ENCODE measurements around the gene CHD2. TPM values are rescaled to one million over a fixed set of nuclear protein-coding genes. Genes with fewer than 3 reads are reported as not detected.
A peak's percentile ranks its signal among the peaks of the same experiment; 100 is the strongest.

The CHD2 gene
- total and polyA plus RNA-seq, 4 donors, result 39.4 to 547 (median 76.3) TPM

- DNase-seq, result no peak
- H3K27ac ChIP-seq (ENCODE audit: low read depth in 1 of 2, low read length in 1 of 2), result peak overlapping the region in 1 of 2 donors; percentile 30
- H3K9me3 ChIP-seq (ENCODE audit: control insufficient read depth in 4 of 4, insufficient read depth in 3 of 4, low read length in 3 of 4), result no peaks in the 10 kb centered on the region
- H3K27me3 ChIP-seq (ENCODE audit: control insufficient read depth in 3 of 3, insufficient read depth in 3 of 3, low read length in 2 of 3), result no peaks in the 10 kb centered on the region
- H3K36me3 ChIP-seq (ENCODE audit: control insufficient read depth in 4 of 4, insufficient read depth in 4 of 4, low read length in 4 of 4), result peaks cover 24 to 66% (median 46%) of the 10 kb centered on the region in 4 donors
- 67 to 70% methylated on average over 3 of the region's 3 CpGs for WGBS, 2 donors
- no peak overlapping the region for H3K9ac ChIP-seq (ENCODE audit: insufficient read depth in 1 of 2, low read length in 2 of 2)
- peaks cover 0 to 15% (median 0%) of the 10 kb centered on the region in 5 donors for H3K4me1 ChIP-seq (ENCODE audit: control insufficient read depth in 5 of 5, insufficient read depth in 5 of 5, low read length in 5 of 5)
- H3K4me3 ChIP-seq, result no peak overlapping the region
- TF ChIP-seq, protein P1, sequence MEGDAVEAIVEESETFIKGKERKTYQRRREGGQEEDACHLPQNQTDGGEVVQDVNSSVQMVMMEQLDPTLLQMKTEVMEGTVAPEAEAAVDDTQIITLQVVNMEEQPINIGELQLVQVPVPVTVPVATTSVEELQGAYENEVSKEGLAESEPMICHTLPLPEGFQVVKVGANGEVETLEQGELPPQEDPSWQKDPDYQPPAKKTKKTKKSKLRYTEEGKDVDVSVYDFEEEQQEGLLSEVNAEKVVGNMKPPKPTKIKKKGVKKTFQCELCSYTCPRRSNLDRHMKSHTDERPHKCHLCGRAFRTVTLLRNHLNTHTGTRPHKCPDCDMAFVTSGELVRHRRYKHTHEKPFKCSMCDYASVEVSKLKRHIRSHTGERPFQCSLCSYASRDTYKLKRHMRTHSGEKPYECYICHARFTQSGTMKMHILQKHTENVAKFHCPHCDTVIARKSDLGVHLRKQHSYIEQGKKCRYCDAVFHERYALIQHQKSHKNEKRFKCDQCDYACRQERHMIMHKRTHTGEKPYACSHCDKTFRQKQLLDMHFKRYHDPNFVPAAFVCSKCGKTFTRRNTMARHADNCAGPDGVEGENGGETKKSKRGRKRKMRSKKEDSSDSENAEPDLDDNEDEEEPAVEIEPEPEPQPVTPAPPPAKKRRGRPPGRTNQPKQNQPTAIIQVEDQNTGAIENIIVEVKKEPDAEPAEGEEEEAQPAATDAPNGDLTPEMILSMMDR (IDR thresholded peaks at IDR 0.05; ENCODE audit: control extremely low read depth, extremely low read depth), result no peak
- ATAC-seq (ENCODE audit: insufficient read depth, low FRiP score), result no peak
Observed at GRCh38 chr15:92930054-92930621, 30.0 kb downstream of the CHD2 start.

DNA sequence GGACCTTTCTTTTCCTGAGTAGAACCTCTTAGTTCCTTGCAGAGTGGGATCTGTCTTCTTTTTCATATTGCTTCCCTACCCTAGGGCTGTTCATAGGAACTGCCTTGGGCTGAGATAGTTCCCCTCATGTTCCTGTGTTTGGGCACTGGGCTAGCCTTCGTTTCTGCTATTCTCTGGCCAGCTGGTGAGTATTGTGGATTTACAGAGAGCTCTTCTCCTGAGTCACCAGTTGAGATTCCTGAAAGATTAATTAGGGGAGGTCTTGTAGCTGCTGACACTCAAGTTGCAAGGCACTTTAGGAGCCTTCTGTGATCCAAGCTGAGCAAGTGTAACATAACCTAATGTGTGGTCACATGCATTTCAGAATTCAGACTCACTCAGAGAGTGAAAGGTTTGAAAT lies 30.7 kb downstream of the CHD2 start:
- ATAC-seq (ENCODE audit: insufficient read depth, low FRiP score) (no peak), DNase-seq (no peak)
- Histone ChIP-seq H3K9me3 (ENCODE audit: control insufficient read depth in 4 of 4, insufficient read depth in 3 of 4, low read length in 3 of 4) (no peaks in the 10 kb centered on the region), H3K27me3 (ENCODE audit: control insufficient read depth in 3 of 3, insufficient read depth in 3 of 3, low read length in 2 of 3) (no peaks in the 10 kb centered on the region), H3K36me3 (ENCODE audit: control insufficient read depth in 4 of 4, insufficient read depth in 4 of 4, low read length in 4 of 4) (peaks cover 26 to 66% (median 42%) of the 10 kb centered on the region in 4 donors), H3K27ac (ENCODE audit: low read depth in 1 of 2, low read length in 1 of 2) (peak overlapping the region in 1 of 2 donors; percentile 30), H3K4me1 (ENCODE audit: control insufficient read depth in 5 of 5, insufficient read depth in 5 of 5, low read length in 5 of 5) (peaks cover 0 to 12% (median 0%) of the 10 kb centered on the region in 5 donors), H3K9ac (ENCODE audit: insufficient read depth in 1 of 2, low read length in 2 of 2) (no peak overlapping the region), H3K4me3 (no peak overlapping the region)
- 48 to 71% methylated on average over 1 of the region's 1 CpG for WGBS, 2 donors
- TF ChIP-seq, protein P1 (IDR thresholded peaks at IDR 0.05; ENCODE audit: control extremely low read depth, extremely low read depth), result no peak

DNA sequence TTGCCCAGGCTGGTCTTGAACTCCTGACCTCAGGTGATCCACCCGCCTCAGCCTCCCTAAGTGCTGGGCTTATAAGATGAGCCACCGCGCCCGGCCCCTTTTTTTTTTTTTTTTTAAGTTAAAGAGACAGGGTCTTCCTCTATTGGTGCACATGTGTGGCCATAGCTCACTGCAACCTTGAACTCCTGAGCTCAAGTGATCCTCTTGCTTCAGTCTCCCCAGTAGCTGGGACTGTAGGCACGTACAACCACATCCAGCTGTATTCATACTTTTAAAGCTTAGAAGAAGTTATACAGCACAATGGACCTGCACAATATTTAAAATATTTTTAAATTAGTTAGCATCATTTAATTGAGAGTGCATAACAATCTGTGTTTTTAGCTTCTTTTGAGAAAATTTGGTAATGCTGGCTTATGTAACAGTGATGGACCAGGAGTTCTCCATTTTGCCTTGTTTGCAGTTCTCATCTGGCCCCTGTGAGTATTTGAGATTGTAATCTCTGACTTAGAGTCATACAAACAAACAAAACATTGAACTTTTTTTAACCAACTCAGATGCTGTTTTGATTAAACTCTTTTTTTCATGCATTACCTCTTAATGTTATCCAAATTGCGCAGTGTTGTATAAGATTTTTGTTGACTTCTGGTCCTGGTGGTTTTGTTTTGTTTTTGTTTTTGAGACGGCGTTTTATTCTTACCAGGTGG lies 33.0 kb downstream of the CHD2 start:
- Histone ChIP-seq H3K9me3 (ENCODE audit: control insufficient read depth in 4 of 4, insufficient read depth in 3 of 4, low read length in 3 of 4) (no peaks in the 10 kb centered on the region), H3K27ac (ENCODE audit: low read depth in 1 of 2, low read length in 1 of 2) (no peak overlapping the region), H3K4me3 (no peak overlapping the region), H3K4me1 (ENCODE audit: control insufficient read depth in 5 of 5, insufficient read depth in 5 of 5, low read length in 5 of 5) (peaks cover 0 to 12% (median 0%) of the 10 kb centered on the region in 5 donors), H3K9ac (ENCODE audit: insufficient read depth in 1 of 2, low read length in 2 of 2) (no peak overlapping the region), H3K27me3 (ENCODE audit: control insufficient read depth in 3 of 3, insufficient read depth in 3 of 3, low read length in 2 of 3) (no peaks in the 10 kb centered on the region), H3K36me3 (ENCODE audit: control insufficient read depth in 4 of 4, insufficient read depth in 4 of 4, low read length in 4 of 4) (peaks cover 27 to 68% (median 48%) of the 10 kb centered on the region in 4 donors)
- ATAC-seq (ENCODE audit: insufficient read depth, low FRiP score) (no peak), DNase-seq (no peak)
- TF ChIP-seq, protein P1 (IDR thresholded peaks at IDR 0.05; ENCODE audit: control extremely low read depth, extremely low read depth), result no peak
- 93 to 96% methylated on average over 8 of the region's 8 CpGs for WGBS, 2 donors
